ENCODE results near the gene TMEM150B.

The TMEM150B gene

GRCh38 chr19:55354698-55355212 lies 29.6 kb upstream of the TMEM150B start, which contains the start of gene COX6B2:
Gene COX6B2 (minus strand): TSS chr19:55354719. CDS start chr19:55354521, 198 bp downstream.
- DNase-seq = no peak

- no peak for DNase-seq
Observed at GRCh38 chr19:55353803-55354697, 28.9 kb upstream of the TMEM150B start.

- DNase-seq = no peak
Observed at GRCh38 chr19:55353356-55353802, 28.2 kb upstream of the TMEM150B start.

- no peak for DNase-seq
Observed at GRCh38 chr19:55352549-55353145, 27.5 kb upstream of the TMEM150B start.

GRCh38 chr19:55352040-55352439 lies 26.9 kb upstream of the TMEM150B start:
- DNase-seq = no peak

GRCh38 chr19:55350620-55351315 lies 25.6 kb upstream of the TMEM150B start:
- DNase-seq = no peak

- DNase-seq = no peak
Observed at GRCh38 chr19:55348317-55349034, 23.3 kb upstream of the TMEM150B start.

GRCh38 chr19:55347442-55348009 lies 22.4 kb upstream of the TMEM150B start:
- no peak for DNase-seq

- DNase-seq = no peak
Observed at GRCh38 chr19:55346725-55347441, 21.7 kb upstream of the TMEM150B start.

- no peak for DNase-seq
Observed at GRCh38 chr19:55345818-55346724, 20.9 kb upstream of the TMEM150B start.

GRCh38 chr19:55345101-55345817 lies 20.1 kb upstream of the TMEM150B start:
- DNase-seq = no peak

GRCh38 chr19:55344444-55344843 lies 19.3 kb upstream of the TMEM150B start:
- no peak for DNase-seq

- no peak for DNase-seq
Observed at GRCh38 chr19:55341595-55342531, 16.7 kb upstream of the TMEM150B start.

GRCh38 chr19:55341171-55341588 lies 16.0 kb upstream of the TMEM150B start:
- DNase-seq = no peak

GRCh38 chr19:55340784-55341147 lies 15.6 kb upstream of the TMEM150B start:
- DNase-seq = no peak

- no peak for DNase-seq
Observed at GRCh38 chr19:55339889-55340783, 15.0 kb upstream of the TMEM150B start.

GRCh38 chr19:55339105-55339888 lies 14.2 kb upstream of the TMEM150B start, which contains the start of gene KMT5C:
Gene KMT5C (plus strand): TSS chr19:55339876. CDS start chr19:55341937, 2,061 bp downstream.
- peak; percentile 100 for DNase-seq

All from HCEC 1CT (cell line).